WTC11 (cell line): Measurements from ENCODE around the gene PLEKHG5. TPM values are rescaled to one million over a fixed set of nuclear protein-coding genes. Genes with fewer than 3 reads are reported as not detected.
A peak's percentile ranks its signal among the peaks of the same experiment; 100 is the strongest.
"Not testable (repeated sequence)": the region's sequence is repeated elsewhere in the genome, so short reads cannot be mapped to it uniquely, and the experiment has no call there.

Experiments used
- ATAC-seq: fragments of 200-7000 bp; cut with Tn5 transposase; 2 replicates; pipeline ENCODE4 v1.10.0; 2021; ENCODE audit warnings: mild to moderate bottlenecking, moderate library complexity
- CTCF ChIA-PET: fragments of 300-600 bp; sonication (Branson Sonifier 250); formaldehyde crosslinking; loops from one replicate; lab custom pipeline; 2021; ENCODE audit warnings: antibody characterized with exemption; lab: Charles Lee
- POLR2A ChIA-PET: fragments of 350-600 bp; sonication (Branson Sonifier 250); formaldehyde crosslinking; loops from one replicate; lab custom pipeline; 2021; ENCODE audit warnings: antibody characterized with exemption; lab: Charles Lee
- DNase-seq: peaks from one replicate; pipeline ENCODE4 v3.0.0; 2021; ENCODE audit warnings: low spot score
- H3K27ac Mint-ChIP-seq: 2 replicates; pipeline ENCODE4 v1.8.0; 2021; ENCODE audit warnings: mixed read lengths
- H3K27me3 Mint-ChIP-seq: 2 replicates; pipeline ENCODE4 v1.8.0; 2021; ENCODE audit warnings: low read depth, mild to moderate bottlenecking, moderate library complexity, mixed read lengths
- H3K36me3 Mint-ChIP-seq: 2 replicates; pipeline ENCODE4 v1.8.0; 2021; ENCODE audit warnings: mixed read lengths
- H3K4me1 Mint-ChIP-seq: 2 replicates; pipeline ENCODE4 v1.8.0; 2022; ENCODE audit warnings: mixed read lengths
- H3K4me3 Mint-ChIP-seq: 2 replicates; pipeline ENCODE4 v1.8.0; 2021; ENCODE audit warnings: mild to moderate bottlenecking, moderate library complexity, mixed read lengths
- H3K9me3 Mint-ChIP-seq: 2 replicates; pipeline ENCODE4 v1.8.0; 2021; ENCODE audit warnings: mixed read lengths
- ARID4B ChIP-seq: sonication (generic); formaldehyde crosslinking; IDR thresholded peaks from 2 replicates; pipeline ENCODE4 v1.8.0; 2023; ENCODE audit warnings: missing genetic modification reagents, mild to moderate bottlenecking, borderline replicate concordance
- EMX1 ChIP-seq: fragments of 250-450 bp; sonication (Bioruptor Pico); IDR thresholded peaks from 2 replicates; pipeline ENCODE4 v1.8.0; 2021; ENCODE audit warnings: mild to moderate bottlenecking
- ERG ChIP-seq: fragments of 250-450 bp; sonication (Bioruptor Pico); IDR thresholded peaks from 2 replicates; pipeline ENCODE4 v1.8.0; 2021; ENCODE audit warnings: mild to moderate bottlenecking
- FOXK1 ChIP-seq: sonication (generic); formaldehyde crosslinking; IDR thresholded peaks from 2 replicates; pipeline ENCODE4 v1.8.0; 2022; ENCODE audit warnings: mild to moderate bottlenecking, moderate library complexity, missing genetic modification reagents
- FOXP4 ChIP-seq: sonication (generic); formaldehyde crosslinking; IDR thresholded peaks from 2 replicates; pipeline ENCODE4 v1.8.0; 2022; ENCODE audit warnings: mild to moderate bottlenecking, missing genetic modification reagents
- GABPB1 ChIP-seq: sonication (generic); formaldehyde crosslinking; IDR thresholded peaks from 2 replicates; pipeline ENCODE4 v1.8.1; 2023; ENCODE audit warnings: mild to moderate bottlenecking, missing genetic modification reagents
- HMGA2 ChIP-seq: fragments of 250-450 bp; sonication (Bioruptor Pico); IDR thresholded peaks from 2 replicates; pipeline ENCODE4 v1.4.0; 2021; ENCODE audit warnings: mild to moderate bottlenecking, moderate library complexity
- HMGXB4 ChIP-seq: sonication (generic); formaldehyde crosslinking; IDR thresholded peaks from 2 replicates; pipeline ENCODE4 v1.8.1; 2023; ENCODE audit warnings: mild to moderate bottlenecking, moderate library complexity, missing genetic modification reagents
- JAZF1 ChIP-seq: fragments of 250-450 bp; sonication (Bioruptor Pico); IDR thresholded peaks from 2 replicates; pipeline ENCODE4 v1.9.0; 2021; ENCODE audit warnings: moderate library complexity, mild to moderate bottlenecking, inconsistent platforms
- MLX ChIP-seq: sonication (generic); formaldehyde crosslinking; IDR thresholded peaks from 2 replicates; pipeline ENCODE4 v1.8.1; 2023; ENCODE audit warnings: mild to moderate bottlenecking, missing genetic modification reagents, moderate library complexity
- SMAD3 ChIP-seq: sonication (generic); formaldehyde crosslinking; IDR thresholded peaks from 2 replicates; pipeline ENCODE4 v1.8.0; 2022; ENCODE audit warnings: missing genetic modification reagents, mild to moderate bottlenecking, borderline replicate concordance
- TCF7 ChIP-seq: sonication (generic); formaldehyde crosslinking; IDR thresholded peaks from 2 replicates; pipeline ENCODE4 v1.8.0; 2022; ENCODE audit warnings: mild to moderate bottlenecking, low read depth, missing genetic modification reagents, moderate library complexity
- TEAD1 ChIP-seq: sonication (generic); formaldehyde crosslinking; IDR thresholded peaks from 2 replicates; pipeline ENCODE4 v1.8.0; 2022; ENCODE audit warnings: mild to moderate bottlenecking, missing genetic modification reagents
- TP53 ChIP-seq: sonication (generic); formaldehyde crosslinking; IDR thresholded peaks from 2 replicates; pipeline ENCODE4 v1.8.1; 2023; ENCODE audit warnings: mild to moderate bottlenecking, missing genetic modification reagents
- ZBTB21 ChIP-seq: sonication (generic); formaldehyde crosslinking; IDR thresholded peaks from 2 replicates; pipeline ENCODE4 v1.8.1; 2023; ENCODE audit warnings: mild to moderate bottlenecking, missing genetic modification reagents, borderline replicate concordance
- ZNF416 ChIP-seq: fragments of 250-450 bp; sonication (Bioruptor Pico); IDR thresholded peaks from 2 replicates; pipeline ENCODE4 v1.9.0; 2021; ENCODE audit warnings: mild to moderate bottlenecking, inconsistent platforms
- total RNA-seq: library from RNA; stranded (reverse); gene quantifications from 3 replicates; pipeline ENCODE4 v1.2.3, GENCODE V29; 2021

Gene PLEKHG5
- total RNA-seq, 1 experiment from 2014 or later = 27.5 TPM

- TF ChIP-seq HMGA2 (CRISPR knock-in tag) = peak; percentile 88
- H3K36me3 Mint-ChIP-seq, DNase-seq, POLR2A ChIA-PET, H3K9me3 Mint-ChIP-seq, H3K4me3 Mint-ChIP-seq, H3K27ac Mint-ChIP-seq, ATAC-seq: not testable (repeated sequence)
- CTCF ChIA-PET = interaction anchor here (3.1 to 6.3 kb wide), 3 partner anchors 16 to 189 kb away, joined by 29 to 281 read pairs (median 118); partner anchors contain the start of gene HES2
- peaks cover 22% of the 10 kb centered on the region for H3K27me3 Mint-ChIP-seq
- H3K4me1 Mint-ChIP-seq = peaks cover 18% of the 10 kb centered on the region
These were observed 55.2 kb downstream of the PLEKHG5 start for GRCh38 chr1:6436277-6436676.

GRCh38 chr1:6435547-6435946 is 55.9 kb downstream of the PLEKHG5 start:
- H3K4me3 Mint-ChIP-seq = no peak overlapping the region
- no peaks in the 10 kb centered on the region for H3K9me3 Mint-ChIP-seq
- no peak for ATAC-seq
- no peak for DNase-seq
- H3K27ac Mint-ChIP-seq = no peak overlapping the region
- peaks cover 18% of the 10 kb centered on the region for H3K27me3 Mint-ChIP-seq
- CTCF ChIA-PET = interaction anchor here (6.4 kb wide), 1 partner anchor 14 kb away, joined by 45 read pairs; the partner anchor contains the start of gene HES2
- H3K36me3 Mint-ChIP-seq = no peaks in the 10 kb centered on the region
- H3K4me1 Mint-ChIP-seq = peaks cover 14% of the 10 kb centered on the region
- TF ChIP-seq SMAD3 (CRISPR knock-in tag) (no peak), FOXP4 (CRISPR knock-in tag) (no peak), TCF7 (CRISPR knock-in tag) (no peak), JAZF1 (CRISPR knock-in tag) (no peak), ERG (CRISPR knock-in tag) (no peak), HMGXB4 (CRISPR knock-in tag) (no peak), FOXK1 (CRISPR knock-in tag) (no peak), TEAD1 (CRISPR knock-in tag) (no peak), MLX (CRISPR knock-in tag) (no peak), ZBTB21 (CRISPR knock-in tag) (no peak)
- POLR2A ChIA-PET = no interaction called here

- Mint-ChIP-seq H3K9me3 (no peaks in the 10 kb centered on the region), H3K27me3 (peaks cover 21% of the 10 kb centered on the region), H3K4me3 (no peak overlapping the region)
- CTCF ChIA-PET = interaction anchor here (6.4 kb wide), 1 partner anchor 14 kb away, joined by 45 read pairs; the partner anchor contains the start of gene HES2
- DNase-seq (no peak), ATAC-seq (no peak)
- TF ChIP-seq EMX1 (no peak), ZNF416 (CRISPR knock-in tag) (no peak), TP53 (CRISPR knock-in tag) (no peak), GABPB1 (CRISPR knock-in tag) (no peak), ARID4B (CRISPR knock-in tag) (no peak)
- TF ChIP-seq, all 79 proteins: peak for 0
- no peak overlapping the region for H3K27ac Mint-ChIP-seq
- H3K4me1 Mint-ChIP-seq = peaks cover 18% of the 10 kb centered on the region
- no peaks in the 10 kb centered on the region for H3K36me3 Mint-ChIP-seq
- POLR2A ChIA-PET = no interaction called here
These were observed 56.3 kb downstream of the PLEKHG5 start for GRCh38 chr1:6435129-6435528.
